ENCODE results near the gene PLA2G5. TPM values are rescaled to one million over a fixed set of nuclear protein-coding genes. Genes with fewer than 3 reads are reported as not detected.

Gene PLA2G5
- total RNA-seq, 1 experiment from 2014 or later, result not detected

GRCh38 chr1:20081353-20081810, 11.4 kb downstream of the PLA2G5 start:
- CTCF ChIA-PET, result no interaction called here
- intact Hi-C loops (cut with micrococcal nuclease; ENCODE audit: unreplicated experiment), result no loop called here
- Mint-ChIP-seq H3K27me3 (ENCODE audit: insufficient read depth, unreplicated experiment) (no peaks in the 10 kb centered on the region), H3K27ac (ENCODE audit: unreplicated experiment) (no peak overlapping the region), H3K4me1 (ENCODE audit: low read depth, unreplicated experiment) (no peaks in the 10 kb centered on the region), H3K9me3 (ENCODE audit: unreplicated experiment) (peaks cover 8% of the 10 kb centered on the region), H3K36me3 (ENCODE audit: insufficient read depth, unreplicated experiment) (no peaks in the 10 kb centered on the region), H3K4me3 (ENCODE audit: unreplicated experiment) (no peak overlapping the region)
- H3K4me3 ChIP-seq (ENCODE audit: low read depth, low read length), result no peak overlapping the region
- H3K4me1 ChIP-seq, result peaks cover 11% of the 10 kb centered on the region
- POLR2A ChIA-PET, result no interaction called here
- H3K36me3 ChIP-seq (ENCODE audit: control insufficient read depth, insufficient read depth, low read length), result no peaks in the 10 kb centered on the region
- no TSS peak for BruUV-seq (replicated peaks)
- no peaks in the 10 kb centered on the region for H3K27me3 ChIP-seq (replicated peaks; ENCODE audit: control insufficient read depth, insufficient read depth, low read length)
- H3K9me3 ChIP-seq, result no peaks in the 10 kb centered on the region
- no peak for TF ChIP-seq CTCF (IDR thresholded peaks at IDR 0.05; ENCODE audit: insufficient read depth in 1 of 2, low read depth in 1 of 2, low read length in 1 of 2, severe bottlenecking in 1 of 2, unreplicated experiment in 1 of 2)
- no peak for DNase-seq

GRCh38 chr1:20082772-20083171, 12.8 kb downstream of the PLA2G5 start:
- TF ChIP-seq CTCF (IDR thresholded peaks at IDR 0.05; ENCODE audit: insufficient read depth in 1 of 2, low read depth in 1 of 2, low read length in 1 of 2, severe bottlenecking in 1 of 2, unreplicated experiment in 1 of 2), result no peak
- Mint-ChIP-seq H3K4me3 (ENCODE audit: unreplicated experiment) (no peak overlapping the region), H3K9me3 (ENCODE audit: unreplicated experiment) (peaks cover 8% of the 10 kb centered on the region), H3K4me1 (ENCODE audit: low read depth, unreplicated experiment) (no peaks in the 10 kb centered on the region), H3K27me3 (ENCODE audit: insufficient read depth, unreplicated experiment) (no peaks in the 10 kb centered on the region), H3K36me3 (ENCODE audit: insufficient read depth, unreplicated experiment) (no peaks in the 10 kb centered on the region), H3K27ac (ENCODE audit: unreplicated experiment) (peak overlapping the region; percentile 63)
- no peak for DNase-seq
- BruUV-seq (replicated peaks), result no TSS peak
- ChIA-PET CTCF (no interaction called here), POLR2A (no interaction called here)
- Histone ChIP-seq H3K27me3 (replicated peaks; ENCODE audit: control insufficient read depth, insufficient read depth, low read length) (no peaks in the 10 kb centered on the region), H3K36me3 (ENCODE audit: control insufficient read depth, insufficient read depth, low read length) (no peaks in the 10 kb centered on the region), H3K4me3 (ENCODE audit: low read depth, low read length) (no peak overlapping the region), H3K4me1 (peaks cover 11% of the 10 kb centered on the region), H3K9me3 (no peaks in the 10 kb centered on the region)
- intact Hi-C loops (cut with micrococcal nuclease; ENCODE audit: unreplicated experiment), result no loop called here

- H3K4me1 Mint-ChIP-seq (ENCODE audit: low read depth, unreplicated experiment), result no peaks in the 10 kb centered on the region
- H3K27me3 Mint-ChIP-seq (ENCODE audit: insufficient read depth, unreplicated experiment), result no peaks in the 10 kb centered on the region
- peak overlapping the region; percentile 63 for H3K27ac Mint-ChIP-seq (ENCODE audit: unreplicated experiment)
- intact Hi-C loops (cut with micrococcal nuclease; ENCODE audit: unreplicated experiment), result no loop called here
- ChIA-PET CTCF (interaction anchor here (0.9 kb wide), 1 partner anchor 109 kb away, joined by 3 read pairs; no protein-coding TSS in a partner anchor), POLR2A (no interaction called here)
- no peak overlapping the region for H3K4me3 Mint-ChIP-seq (ENCODE audit: unreplicated experiment)
- H3K9me3 Mint-ChIP-seq (ENCODE audit: unreplicated experiment), result peaks cover 8% of the 10 kb centered on the region
- H3K36me3 Mint-ChIP-seq (ENCODE audit: insufficient read depth, unreplicated experiment), result no peaks in the 10 kb centered on the region
- no peaks in the 10 kb centered on the region for H3K36me3 ChIP-seq (ENCODE audit: control insufficient read depth, insufficient read depth, low read length)
- H3K4me1 ChIP-seq, result peaks cover 11% of the 10 kb centered on the region
- no peak overlapping the region for H3K4me3 ChIP-seq (ENCODE audit: low read depth, low read length)
- no TSS peak for BruUV-seq (replicated peaks)
- peak; percentile 6 to 39 for DNase-seq
- no peaks in the 10 kb centered on the region for H3K27me3 ChIP-seq (replicated peaks; ENCODE audit: control insufficient read depth, insufficient read depth, low read length)
- H3K9me3 ChIP-seq, result no peaks in the 10 kb centered on the region
- no peak for TF ChIP-seq CTCF (IDR thresholded peaks at IDR 0.05; ENCODE audit: insufficient read depth in 1 of 2, low read depth in 1 of 2, low read length in 1 of 2, severe bottlenecking in 1 of 2, unreplicated experiment in 1 of 2)
Measured at GRCh38 chr1:20083178-20083944, 13.4 kb downstream of the PLA2G5 start.

Measured in Caco-2 (cell line).